ENCODE measurements around the gene ERC2. TPM values are rescaled to one million over a fixed set of nuclear protein-coding genes. Genes with fewer than 3 reads are reported as not detected.

The ERC2 gene
- total and polyA plus RNA-seq, 2 donors (not counting 1 experiment from before 2014, with no cell fraction given), result 0.14 to 0.17 TPM

DNA sequence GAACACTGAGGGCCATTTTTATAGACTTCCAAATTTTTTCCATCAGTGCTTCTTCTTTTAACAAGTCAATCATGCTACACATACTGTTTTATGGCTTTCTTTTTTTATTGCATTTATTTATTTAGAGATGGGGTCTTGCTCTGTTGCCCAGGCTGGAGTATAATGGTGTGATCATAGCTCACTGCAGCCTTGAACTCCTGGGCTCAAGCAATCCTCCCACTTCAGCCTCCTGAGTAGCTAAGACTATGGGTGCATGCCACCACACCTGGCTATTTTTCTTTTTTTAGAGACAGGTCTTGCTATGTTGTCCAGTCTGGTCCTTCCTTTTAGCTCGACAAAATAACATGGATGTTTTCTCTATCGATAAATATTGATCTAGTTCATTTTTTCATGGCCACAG, 555.4 kb downstream of the ERC2 start:
- no peaks in the 10 kb centered on the region for H3K27me3 ChIP-seq (ENCODE audit: control insufficient read depth, insufficient read depth, low read length)
- no peaks in the 10 kb centered on the region for H3K79me2 ChIP-seq (ENCODE audit: control insufficient read depth, insufficient read depth, low read length)
- no peak overlapping the region for H3K27ac ChIP-seq (ENCODE audit: insufficient read depth, low read length)
- H3K4me1 ChIP-seq (ENCODE audit: control insufficient read depth, extremely low read depth, insufficient read depth, low read length), result no peaks in the 10 kb centered on the region
- H2AFZ ChIP-seq (ENCODE audit: low read length), result no peak overlapping the region
- no peak for DNase-seq (ENCODE audit: low read depth in 2 of 2)
- H3K4me3 ChIP-seq (replicated peaks in 1 of 4; ENCODE audit: control extremely low read depth in 1 of 4, insufficient read depth in 1 of 4, low read depth in 3 of 4, low read length in 4 of 4), result no peak overlapping the region
- H4K20me1 ChIP-seq (ENCODE audit: control insufficient read depth, extremely low read depth, insufficient read depth, low read length), result no peaks in the 10 kb centered on the region
- H3K36me3 ChIP-seq (ENCODE audit: control insufficient read depth, insufficient read depth, low read length), result no peaks in the 10 kb centered on the region
- no peak overlapping the region for H3K9ac ChIP-seq (ENCODE audit: insufficient read depth, low read length)
- TF ChIP-seq, protein P1, sequence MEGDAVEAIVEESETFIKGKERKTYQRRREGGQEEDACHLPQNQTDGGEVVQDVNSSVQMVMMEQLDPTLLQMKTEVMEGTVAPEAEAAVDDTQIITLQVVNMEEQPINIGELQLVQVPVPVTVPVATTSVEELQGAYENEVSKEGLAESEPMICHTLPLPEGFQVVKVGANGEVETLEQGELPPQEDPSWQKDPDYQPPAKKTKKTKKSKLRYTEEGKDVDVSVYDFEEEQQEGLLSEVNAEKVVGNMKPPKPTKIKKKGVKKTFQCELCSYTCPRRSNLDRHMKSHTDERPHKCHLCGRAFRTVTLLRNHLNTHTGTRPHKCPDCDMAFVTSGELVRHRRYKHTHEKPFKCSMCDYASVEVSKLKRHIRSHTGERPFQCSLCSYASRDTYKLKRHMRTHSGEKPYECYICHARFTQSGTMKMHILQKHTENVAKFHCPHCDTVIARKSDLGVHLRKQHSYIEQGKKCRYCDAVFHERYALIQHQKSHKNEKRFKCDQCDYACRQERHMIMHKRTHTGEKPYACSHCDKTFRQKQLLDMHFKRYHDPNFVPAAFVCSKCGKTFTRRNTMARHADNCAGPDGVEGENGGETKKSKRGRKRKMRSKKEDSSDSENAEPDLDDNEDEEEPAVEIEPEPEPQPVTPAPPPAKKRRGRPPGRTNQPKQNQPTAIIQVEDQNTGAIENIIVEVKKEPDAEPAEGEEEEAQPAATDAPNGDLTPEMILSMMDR (conservative IDR thresholded peaks at IDR 0.05 in 1 of 2, IDR thresholded peaks at IDR 0.05 in 1 of 2; ENCODE audit: low read depth in 1 of 2, low read length in 2 of 2), result no peak
- TF ChIP-seq EZH2 (IDR thresholded peaks at IDR 0.05; ENCODE audit: low read length, missing control alignments), result no peak
- H3K4me2 ChIP-seq (ENCODE audit: extremely low read depth, insufficient read depth, low read length), result no peak overlapping the region
- no peaks in the 10 kb centered on the region for H3K9me3 ChIP-seq (ENCODE audit: control insufficient read depth, insufficient read depth, low read depth, low read length)

DNA sequence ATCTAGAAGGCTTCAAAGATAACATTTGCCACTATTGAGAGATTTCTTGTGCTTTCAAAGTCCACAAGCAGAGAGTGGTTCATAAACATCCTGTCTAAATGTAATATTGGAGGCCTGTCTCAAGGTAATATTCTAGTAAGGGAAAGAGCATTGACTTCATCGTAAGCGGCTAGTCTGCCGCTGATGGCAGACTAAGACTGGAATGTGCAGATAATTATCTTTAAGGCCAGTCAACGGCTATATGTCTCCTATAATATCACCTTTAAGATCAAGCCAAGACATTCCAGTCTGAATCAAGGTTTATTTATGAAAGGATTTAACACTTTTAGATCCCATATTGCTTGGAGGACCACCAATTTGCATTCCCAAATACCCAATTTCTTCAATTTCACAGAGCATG, 557.0 kb downstream of the ERC2 start:
- H2AFZ ChIP-seq (ENCODE audit: low read length), result no peak overlapping the region
- H3K27ac ChIP-seq (ENCODE audit: insufficient read depth, low read length), result no peak overlapping the region
- TF ChIP-seq EZH2 (IDR thresholded peaks at IDR 0.05; ENCODE audit: low read length, missing control alignments), result no peak
- TF ChIP-seq, protein P1 (conservative IDR thresholded peaks at IDR 0.05 in 1 of 2, IDR thresholded peaks at IDR 0.05 in 1 of 2; ENCODE audit: low read depth in 1 of 2, low read length in 2 of 2), result no peak
- H3K79me2 ChIP-seq (ENCODE audit: control insufficient read depth, insufficient read depth, low read length), result no peaks in the 10 kb centered on the region
- no peak overlapping the region for H3K4me3 ChIP-seq (replicated peaks in 1 of 4; ENCODE audit: control extremely low read depth in 1 of 4, insufficient read depth in 1 of 4, low read depth in 3 of 4, low read length in 4 of 4)
- no peak overlapping the region for H3K9ac ChIP-seq (ENCODE audit: insufficient read depth, low read length)
- H3K4me1 ChIP-seq (ENCODE audit: control insufficient read depth, extremely low read depth, insufficient read depth, low read length), result no peaks in the 10 kb centered on the region
- H4K20me1 ChIP-seq (ENCODE audit: control insufficient read depth, extremely low read depth, insufficient read depth, low read length), result no peaks in the 10 kb centered on the region
- no peaks in the 10 kb centered on the region for H3K9me3 ChIP-seq (ENCODE audit: control insufficient read depth, insufficient read depth, low read depth, low read length)
- H3K27me3 ChIP-seq (ENCODE audit: control insufficient read depth, insufficient read depth, low read length), result no peaks in the 10 kb centered on the region
- DNase-seq (ENCODE audit: low read depth in 2 of 2), result no peak
- no peaks in the 10 kb centered on the region for H3K36me3 ChIP-seq (ENCODE audit: control insufficient read depth, insufficient read depth, low read length)
- no peak overlapping the region for H3K4me2 ChIP-seq (ENCODE audit: extremely low read depth, insufficient read depth, low read length)

DNA sequence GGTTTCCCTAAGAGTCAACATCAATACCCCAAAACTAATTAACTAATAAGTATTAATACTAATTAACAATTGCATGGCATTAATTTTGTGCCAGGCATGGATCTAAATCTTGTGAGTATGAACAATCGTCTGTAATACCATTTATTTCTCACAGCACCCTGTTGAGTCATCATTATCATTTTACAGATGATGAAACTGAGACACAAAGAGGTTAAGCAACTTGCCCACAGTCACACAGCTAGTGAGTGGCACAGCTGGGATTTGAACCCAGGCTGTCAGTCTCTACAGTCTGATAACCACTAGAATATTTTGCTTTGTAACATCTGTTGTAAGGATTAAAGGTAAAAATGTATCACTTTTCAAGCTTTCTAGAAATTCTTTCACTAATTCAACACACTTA, 557.7 kb downstream of the ERC2 start:
- no peaks in the 10 kb centered on the region for H3K79me2 ChIP-seq (ENCODE audit: control insufficient read depth, insufficient read depth, low read length)
- TF ChIP-seq, protein P1 (conservative IDR thresholded peaks at IDR 0.05 in 1 of 2, IDR thresholded peaks at IDR 0.05 in 1 of 2; ENCODE audit: low read depth in 1 of 2, low read length in 2 of 2), result no peak
- TF ChIP-seq EZH2 (IDR thresholded peaks at IDR 0.05; ENCODE audit: low read length, missing control alignments), result no peak
- DNase-seq (ENCODE audit: low read depth in 2 of 2), result peak in 1 of 2 donors; percentile 21

More for the DNA sequence above, 557.7 kb downstream of the ERC2 start:
- H3K27me3 ChIP-seq (ENCODE audit: control insufficient read depth, insufficient read depth, low read length), result no peaks in the 10 kb centered on the region
- H3K4me1 ChIP-seq (ENCODE audit: control insufficient read depth, extremely low read depth, insufficient read depth, low read length), result no peaks in the 10 kb centered on the region
- H3K4me2 ChIP-seq (ENCODE audit: extremely low read depth, insufficient read depth, low read length), result no peak overlapping the region
- H3K27ac ChIP-seq (ENCODE audit: insufficient read depth, low read length), result no peak overlapping the region
- H3K9me3 ChIP-seq (ENCODE audit: control insufficient read depth, insufficient read depth, low read depth, low read length), result no peaks in the 10 kb centered on the region
- no peak overlapping the region for H3K9ac ChIP-seq (ENCODE audit: insufficient read depth, low read length)
- no peak overlapping the region for H2AFZ ChIP-seq (ENCODE audit: low read length)
- no peak overlapping the region for H3K4me3 ChIP-seq (replicated peaks in 1 of 4; ENCODE audit: control extremely low read depth in 1 of 4, insufficient read depth in 1 of 4, low read depth in 3 of 4, low read length in 4 of 4)
- no peaks in the 10 kb centered on the region for H3K36me3 ChIP-seq (ENCODE audit: control insufficient read depth, insufficient read depth, low read length)
- no peaks in the 10 kb centered on the region for H4K20me1 ChIP-seq (ENCODE audit: control insufficient read depth, extremely low read depth, insufficient read depth, low read length)

Measured in fibroblast of lung (primary cell).